HG02938 (cell line): ENCODE results near the gene RBM5.

Source experiments
- ATAC-seq: cut with Tn5 transposase; IDR thresholded peaks from one replicate; pipeline ENCODE4 v1.9.1; 2021; ENCODE audit warnings: mild to moderate bottlenecking, moderate library complexity; ENCODE audit not compliant: unreplicated experiment

The RBM5 gene

DNA sequence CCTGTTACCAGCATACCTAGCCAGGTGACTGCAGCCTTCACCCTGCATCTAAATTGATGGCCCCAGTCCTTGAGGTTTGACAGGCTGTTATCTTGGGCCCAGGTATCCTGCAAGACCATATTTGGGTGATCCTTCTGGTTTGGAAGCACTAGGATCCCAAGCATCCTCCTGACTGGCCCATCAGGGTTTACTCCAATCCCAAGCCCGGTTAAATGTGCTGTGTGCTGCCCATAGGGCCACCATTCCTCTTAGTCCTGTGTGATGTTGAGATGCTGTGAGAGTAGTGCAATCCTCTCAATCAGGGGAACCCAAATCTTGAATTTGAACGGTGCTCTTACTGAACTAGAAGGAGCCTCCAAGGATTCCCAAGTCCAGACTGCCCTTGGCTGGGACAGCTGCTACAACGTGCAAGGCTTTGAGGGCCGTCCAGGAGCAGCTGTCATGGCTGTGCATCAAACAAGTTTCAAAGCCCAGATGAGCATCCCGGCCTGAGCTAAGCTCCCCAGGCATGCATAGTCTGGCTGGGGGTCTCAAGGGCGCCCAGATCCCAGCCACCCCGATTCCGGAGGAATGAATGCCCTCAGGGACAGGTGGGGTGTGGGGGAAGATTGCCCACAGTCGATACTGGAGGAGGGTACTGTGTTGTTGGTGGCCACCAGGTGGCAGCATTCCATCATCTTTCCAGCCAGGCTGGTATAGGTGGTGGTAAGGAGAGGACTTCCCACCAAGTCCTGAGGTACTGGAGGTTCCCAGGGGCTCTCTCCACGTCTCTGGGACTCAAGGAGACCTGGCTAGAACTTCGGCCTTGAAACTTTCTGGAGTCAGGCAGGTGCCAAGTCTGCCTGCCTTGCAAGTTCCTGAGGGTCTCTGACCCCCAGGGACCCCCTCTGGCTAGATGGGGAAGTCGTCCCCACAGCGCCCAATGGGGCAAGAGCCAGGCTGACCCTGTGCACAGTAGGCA lies 32.6 kb downstream of the RBM5 start:
- ATAC-seq: no peak

DNA sequence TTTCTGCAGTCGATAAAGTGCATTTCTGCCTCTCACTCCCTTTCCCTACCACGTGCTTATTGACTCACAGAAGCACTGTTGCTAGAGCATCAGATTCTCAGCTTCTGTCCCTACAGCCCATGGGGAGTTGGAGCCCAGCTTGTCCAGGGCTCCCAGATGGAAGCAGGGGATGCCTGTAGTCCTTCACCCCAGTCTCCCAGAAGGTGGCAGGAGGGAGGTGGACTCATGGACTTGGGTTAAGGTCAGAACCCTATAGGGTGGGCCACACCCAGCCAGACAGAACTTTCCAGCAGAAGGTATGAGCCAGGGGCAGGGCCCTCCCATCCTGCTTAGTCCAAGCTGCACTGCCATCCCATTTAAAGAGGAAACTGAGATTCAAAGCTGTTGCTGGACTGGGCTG lies 33.4 kb downstream of the RBM5 start:
- ATAC-seq: no peak

DNA sequence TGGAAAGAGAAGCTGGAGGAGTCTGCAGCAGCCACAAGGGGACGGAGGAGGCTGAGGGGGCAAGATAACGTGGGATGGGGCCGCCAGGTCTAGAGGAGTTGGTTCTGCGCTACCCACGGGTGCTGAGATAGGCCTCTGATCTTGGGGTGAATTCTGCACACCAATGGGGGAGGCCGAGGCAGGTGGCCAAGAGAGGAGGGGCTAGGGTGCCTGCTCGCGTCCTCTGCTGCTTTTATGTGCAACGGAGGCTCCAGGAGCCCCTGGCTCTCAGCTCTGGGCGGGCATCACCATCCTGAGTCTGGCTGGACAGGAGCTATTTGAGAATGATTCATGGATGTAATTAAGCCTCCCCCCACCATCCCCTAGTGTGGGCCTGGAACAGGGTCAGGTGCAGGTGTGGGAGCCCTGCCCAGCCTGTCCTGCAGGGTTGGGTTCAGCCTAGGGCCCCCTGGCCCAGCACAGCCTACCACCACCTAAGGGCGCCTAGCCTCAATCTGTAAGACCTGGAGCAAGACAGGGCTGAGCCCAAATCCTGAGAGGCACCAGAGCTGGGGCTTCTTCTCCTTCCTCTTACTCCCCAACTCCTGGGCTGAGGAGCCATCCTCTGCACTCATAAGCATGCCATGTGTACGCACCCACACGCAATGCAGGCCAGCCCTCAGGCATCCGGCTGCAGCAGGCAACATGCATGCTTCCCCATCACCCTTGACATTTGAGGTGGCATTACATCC lies 34.1 kb downstream of the RBM5 start:
- no peak for ATAC-seq

DNA sequence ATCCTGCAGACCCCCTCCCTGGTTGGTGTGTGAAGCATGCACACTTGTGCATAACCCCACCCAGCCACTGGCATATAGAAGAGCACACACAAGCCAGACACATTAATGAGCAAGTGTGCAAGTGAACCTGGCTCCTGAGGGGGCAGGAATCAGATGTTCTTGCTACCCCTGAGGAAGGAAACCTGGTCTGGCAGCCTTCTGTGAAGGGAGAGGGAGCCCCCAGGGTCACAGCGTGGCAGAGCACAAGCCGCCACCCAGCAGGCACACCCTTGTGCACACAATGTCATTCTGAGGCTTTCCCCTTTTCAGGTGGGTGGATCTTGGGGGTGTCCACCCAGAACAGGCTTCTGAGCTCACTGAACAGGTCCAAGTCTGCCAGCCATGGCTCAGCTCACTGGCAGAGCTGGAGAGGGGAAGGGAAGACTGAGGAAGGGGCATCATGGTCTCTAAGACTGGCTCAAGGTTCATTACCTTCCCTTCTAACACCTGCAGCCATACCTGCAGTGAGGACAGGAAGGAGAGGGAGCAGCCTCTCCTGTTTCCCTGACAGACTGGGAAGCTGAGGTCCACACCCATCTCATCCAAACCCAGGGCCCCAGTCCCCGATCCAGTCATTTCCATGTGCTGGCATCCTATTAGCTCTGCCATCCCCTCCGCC lies 34.8 kb downstream of the RBM5 start:
- ATAC-seq: no peak

DNA sequence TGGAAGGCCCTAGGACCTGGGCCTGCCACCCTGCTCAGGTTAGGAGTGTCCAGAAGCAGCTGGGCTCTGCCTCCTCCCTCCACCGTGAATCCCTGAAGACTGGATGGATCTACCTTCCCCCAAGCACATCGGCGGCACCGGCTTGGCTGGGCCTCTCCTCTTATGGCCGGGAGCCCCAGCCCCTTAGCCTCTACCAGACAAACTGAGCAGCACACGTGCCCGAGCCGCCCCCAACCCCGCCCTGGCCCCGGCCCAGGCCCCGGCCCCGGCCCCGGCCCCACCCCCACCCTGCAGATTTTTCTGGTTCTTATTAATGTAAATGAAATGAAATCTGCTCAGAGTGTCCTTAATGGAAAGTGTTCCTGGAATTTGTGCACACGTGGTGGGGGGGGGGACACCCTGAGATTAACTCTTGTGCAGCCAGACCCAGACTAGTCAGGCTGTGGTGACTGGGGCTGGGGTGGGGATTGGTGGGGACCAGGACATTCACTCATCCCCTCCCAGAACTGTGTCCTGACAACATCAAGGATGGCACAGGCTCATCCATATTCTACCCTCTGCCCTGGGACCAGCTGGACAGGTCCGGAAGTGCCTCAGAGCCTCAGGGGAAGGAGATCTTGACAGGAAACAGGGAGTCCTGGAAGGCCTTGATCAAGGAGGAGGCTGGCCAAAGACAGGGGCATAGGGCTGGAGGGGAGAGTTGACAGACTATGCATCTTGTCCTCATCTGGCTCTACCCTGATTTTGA lies 35.5 kb downstream of the RBM5 start:
- no peak for ATAC-seq

DNA sequence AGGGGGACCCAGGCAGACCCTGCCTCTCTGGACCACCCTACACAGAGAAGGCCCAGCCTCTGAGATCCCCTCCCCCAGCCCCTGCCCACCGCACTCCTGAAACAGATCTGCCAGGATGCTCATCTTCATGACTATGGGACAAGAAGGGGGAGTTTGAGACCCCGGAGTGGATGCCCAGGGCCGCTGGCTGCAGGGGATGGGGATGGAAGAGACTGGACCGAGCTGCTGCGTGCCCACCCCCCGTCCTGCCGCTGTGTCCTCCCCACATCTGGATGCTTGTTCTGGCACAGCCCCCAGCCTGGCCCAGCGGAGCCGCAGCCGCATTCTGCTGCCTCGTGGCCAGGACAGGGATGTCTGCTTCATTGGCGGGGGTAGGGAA lies 36.1 kb downstream of the RBM5 start:
- no peak for ATAC-seq

DNA sequence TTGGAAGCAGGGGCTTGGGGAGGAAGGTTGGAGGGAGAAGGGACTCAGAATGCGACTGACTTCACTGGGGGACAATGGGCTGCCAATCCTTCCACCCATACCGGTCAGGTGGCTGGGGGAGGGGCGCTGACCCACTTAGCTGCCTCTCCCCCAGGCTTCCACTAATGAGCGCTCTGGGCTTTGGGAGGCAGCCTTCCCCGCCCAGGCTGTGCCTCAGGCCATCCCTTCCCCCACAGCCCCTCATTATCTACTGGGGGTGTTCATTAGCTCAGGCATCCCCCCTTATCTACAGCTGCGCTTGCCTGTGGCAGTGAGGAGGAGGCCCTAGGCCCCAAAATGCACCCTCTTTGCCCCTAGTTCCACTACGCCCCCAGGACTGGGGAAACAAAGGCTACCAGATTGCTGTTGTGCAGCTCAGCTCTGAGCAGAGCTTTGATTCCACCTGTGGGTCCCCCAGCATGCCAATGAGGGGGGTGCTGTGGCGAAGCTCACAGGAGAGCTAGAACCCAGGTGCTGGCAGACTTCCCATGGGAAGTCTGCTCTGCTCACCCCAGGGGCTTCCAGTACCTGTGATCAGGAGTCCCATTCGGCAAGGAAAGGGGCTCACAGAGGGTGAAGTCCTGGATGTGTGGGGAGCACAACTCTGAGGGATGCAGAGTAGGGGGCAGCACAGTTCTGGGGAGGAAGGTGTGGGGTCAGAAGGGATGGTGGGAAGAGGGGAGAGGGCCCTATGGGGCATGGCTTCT lies 37.0 kb downstream of the RBM5 start:
- ATAC-seq: no peak

DNA sequence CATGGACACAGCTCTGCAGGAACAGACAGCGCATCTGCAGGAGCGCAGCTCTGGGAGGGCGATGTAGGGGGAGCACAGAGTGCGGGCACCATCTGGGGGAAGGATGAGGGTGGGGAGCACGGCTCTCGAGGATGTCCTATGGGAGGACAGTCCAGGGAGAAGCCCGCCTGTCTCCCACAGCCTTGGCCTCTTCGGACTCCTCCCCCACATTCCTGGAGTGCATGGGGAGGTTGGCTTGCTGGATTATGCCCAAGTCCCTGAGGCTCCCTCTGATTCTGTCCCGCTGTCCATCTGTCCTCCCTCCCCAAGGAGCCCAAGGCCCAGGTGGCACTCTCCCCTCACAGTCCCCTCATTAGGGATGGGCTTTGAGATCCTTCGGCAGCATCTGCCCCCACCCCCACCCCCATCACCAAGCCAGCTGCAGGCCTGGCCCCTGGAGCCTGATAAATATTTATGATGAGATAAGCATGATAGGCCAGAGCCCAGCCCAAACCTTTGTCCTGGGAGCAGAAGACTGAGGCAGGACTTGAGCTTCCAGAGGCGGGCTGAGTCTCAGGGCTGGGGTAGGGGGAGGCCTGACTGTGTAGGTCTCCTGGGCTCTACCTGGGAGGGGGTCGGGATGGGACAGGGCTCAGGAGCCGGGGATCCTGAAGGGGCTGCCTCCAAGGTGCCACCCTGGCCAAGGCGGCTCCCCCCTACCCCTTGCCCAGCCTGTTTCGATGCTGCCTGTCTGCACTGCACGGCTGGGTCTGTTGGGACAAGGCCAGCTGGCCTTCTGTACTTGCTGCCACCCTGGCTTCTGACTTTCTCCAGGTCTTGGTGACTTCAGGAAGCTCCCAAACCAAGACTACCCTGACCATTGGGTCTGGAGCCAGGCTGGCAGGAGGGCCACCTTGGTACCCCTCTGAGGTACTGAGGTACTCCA lies 37.8 kb downstream of the RBM5 start:
- ATAC-seq: no peak

DNA sequence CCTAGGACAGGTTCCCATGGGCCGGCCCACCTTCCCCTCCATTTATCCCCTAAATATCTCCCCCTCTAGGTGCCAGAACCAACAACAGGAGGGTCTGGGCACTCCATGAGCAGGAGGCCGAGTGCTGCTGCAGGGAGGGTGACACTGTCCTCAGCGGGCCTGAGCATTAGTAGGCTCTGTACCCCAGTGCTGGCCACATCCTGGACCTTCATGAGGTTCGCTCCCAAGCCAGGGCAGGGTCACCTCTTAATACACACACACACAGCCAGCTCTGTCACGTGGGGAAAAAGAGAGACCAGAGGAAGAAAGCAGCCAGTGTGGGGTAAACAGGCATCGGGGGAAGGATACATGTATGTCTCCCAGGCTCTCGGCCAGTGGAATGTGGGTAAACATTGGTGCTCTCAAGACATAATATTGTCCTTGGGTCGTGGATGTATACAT lies 38.6 kb downstream of the RBM5 start:
- no peak for ATAC-seq

DNA sequence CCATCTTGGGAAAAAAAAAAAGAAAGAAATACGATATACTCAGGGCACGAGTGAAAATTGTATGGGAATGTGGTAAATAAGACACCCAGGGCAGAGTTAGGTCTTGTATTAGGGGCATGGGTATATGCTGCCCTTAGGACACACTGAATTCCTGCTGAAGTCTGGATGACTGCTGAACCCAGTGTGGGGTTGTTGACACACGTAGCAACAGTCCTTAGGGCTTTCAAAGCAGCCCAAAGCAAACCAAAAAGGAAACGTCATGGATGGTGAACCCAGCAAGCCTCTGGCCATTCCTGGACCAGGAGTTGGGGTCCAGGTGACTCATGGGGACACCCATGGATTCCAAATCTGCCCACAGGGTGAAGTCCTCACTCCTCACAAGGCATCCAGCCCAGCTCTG lies 39.3 kb downstream of the RBM5 start:
- no peak for ATAC-seq

DNA sequence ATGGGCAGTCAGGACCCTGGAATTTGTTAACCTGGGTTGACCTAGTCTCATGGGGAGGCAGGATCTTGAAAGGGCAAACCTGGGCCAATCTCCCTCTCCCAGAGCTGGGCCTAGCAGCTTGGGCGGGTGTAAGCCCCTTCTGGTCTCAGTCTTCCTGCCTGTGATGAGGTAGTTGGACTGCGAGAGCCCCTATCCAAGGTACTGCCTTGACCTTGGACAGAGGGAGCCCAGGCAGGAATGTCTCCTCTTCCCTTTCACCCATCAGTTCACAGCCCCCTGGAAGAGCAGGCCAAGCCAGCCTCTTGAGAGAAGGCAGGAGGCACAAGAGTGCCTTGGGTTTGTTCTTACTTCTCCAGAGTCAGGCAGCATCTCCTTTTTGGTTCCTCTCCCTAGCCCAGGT lies 41.7 kb downstream of the RBM5 start:
- ATAC-seq: no peak

DNA sequence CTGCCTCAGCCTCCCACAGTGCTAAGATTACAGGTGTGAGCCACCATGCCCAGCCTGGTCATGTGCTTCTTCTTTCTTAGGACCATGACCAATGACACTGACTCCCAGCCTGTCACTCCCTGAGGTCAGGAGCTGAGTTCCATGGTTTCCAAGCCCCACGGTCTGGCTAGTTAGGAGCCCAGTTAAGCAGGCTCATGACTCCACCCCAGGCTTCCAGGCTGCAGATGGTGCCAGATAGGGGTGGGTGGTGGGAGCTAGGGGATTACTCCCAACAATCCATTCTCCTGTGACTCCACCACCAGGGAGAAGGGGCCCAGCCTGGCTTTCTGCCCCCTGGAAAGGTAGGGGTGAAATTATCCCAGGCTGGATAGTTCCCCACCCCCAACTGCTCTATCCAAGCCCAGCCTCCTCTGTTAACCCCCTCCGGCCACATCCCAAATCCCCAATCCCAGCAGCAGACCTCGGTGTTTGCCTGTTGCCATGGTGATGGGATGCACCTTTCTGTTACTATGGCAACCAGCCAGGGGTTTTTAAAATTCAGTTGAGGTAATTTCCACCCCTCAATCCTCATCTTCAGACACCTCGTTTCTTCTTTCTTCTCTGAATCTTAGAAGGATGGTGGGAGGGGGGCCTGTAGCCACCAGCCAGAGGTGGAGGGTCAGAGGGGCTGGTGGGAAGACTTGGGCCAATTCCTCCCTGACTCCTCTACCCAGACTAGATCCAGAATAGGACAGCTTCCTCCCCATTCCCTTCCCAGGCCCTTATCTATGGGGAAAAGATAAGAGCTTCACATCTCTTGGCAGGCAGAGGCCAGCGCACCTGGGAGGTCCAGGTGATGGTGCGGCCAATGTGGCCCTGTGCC lies 43.9 kb downstream of the RBM5 start:
- no peak for ATAC-seq

DNA sequence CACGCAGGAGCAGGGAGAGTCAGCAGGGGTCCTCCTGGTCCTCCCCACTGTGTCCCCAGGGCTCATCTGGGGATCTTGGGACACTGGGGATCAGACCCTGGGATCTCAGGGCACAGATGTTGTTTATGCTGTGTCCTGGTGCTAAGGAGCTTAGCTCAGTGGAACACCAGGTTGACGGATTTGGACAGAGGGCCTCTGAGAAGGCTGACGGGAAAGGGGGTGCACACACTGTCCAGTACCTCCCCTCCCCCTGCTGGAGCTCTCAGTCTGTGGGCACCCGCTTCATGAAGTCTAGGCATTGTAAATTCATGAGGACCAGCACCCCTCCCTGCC lies 44.5 kb downstream of the RBM5 start:
- ATAC-seq: no peak

DNA sequence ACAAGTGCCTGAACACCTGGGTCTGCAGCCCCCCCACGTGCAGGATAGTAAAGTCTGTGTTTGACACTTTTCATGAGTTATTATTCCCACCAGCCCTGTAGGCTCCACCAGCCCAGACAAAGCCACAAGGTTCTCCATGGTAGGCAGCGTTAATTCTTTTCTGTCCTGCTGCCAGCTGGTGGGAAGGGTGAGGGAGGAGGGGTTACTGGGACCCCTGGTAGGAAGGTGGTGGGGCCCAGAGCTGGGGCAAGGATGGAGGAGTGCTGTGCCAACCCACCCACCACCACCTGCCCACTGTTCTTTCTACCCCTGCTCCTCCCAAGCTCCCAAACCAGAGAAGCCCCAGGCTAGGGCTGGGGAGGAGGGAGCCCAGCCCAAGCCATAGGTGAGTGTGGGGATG lies 45.6 kb downstream of the RBM5 start:
- ATAC-seq: no peak

DNA sequence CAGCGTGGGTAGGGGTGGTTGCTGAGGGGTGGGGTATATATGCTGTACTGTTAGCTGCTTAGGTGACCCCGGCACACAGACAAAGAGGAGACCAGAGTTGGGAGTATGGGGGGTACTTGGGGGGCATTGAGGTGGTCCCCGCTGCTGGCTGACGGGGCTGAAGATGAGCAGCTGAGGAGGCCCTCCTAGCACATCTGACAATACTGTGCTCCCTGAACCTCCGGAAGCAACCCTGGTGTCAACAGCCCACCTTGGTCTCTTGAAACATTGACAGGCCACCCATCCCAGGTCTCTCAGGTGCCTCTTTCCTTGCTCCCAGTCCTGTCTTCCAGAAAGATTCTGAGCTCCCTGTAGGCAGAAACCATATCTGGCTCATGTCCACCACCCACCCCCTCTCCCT lies 47.2 kb downstream of the RBM5 start:
- ATAC-seq: no peak

DNA sequence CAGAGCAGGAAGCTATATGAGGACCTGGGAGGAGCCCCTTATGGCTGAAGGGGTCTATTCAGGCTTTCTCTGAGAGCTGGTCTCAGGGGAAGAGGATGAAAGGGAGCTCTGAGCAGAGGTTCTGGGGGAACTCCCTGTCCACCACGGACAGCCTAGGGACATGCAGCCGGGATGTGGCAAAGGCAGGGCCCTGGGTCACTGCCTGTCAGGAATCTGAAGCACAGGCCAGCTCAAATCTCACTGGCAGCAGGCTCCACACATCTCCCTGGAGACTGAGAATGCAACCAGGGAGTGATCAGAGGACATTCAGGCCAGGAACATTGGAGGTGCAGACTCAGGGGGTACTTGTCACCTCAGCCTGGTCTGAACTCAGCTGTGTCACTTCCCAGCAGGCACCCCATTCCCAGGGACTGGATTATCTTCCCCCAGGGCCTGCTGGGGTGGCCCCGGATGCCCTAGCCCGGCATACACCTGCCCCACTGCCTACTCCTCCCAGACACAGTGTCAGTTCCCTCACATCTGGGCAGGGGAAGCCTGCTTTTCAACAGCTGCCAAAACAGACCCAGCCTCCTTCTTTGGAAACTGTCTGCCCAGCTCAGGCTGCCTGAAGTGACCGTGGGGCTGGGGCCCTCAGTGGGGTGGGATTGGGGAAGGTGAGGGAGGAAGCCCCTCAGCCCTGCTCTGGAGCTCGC lies 48.1 kb downstream of the RBM5 start:
- ATAC-seq: no peak

DNA sequence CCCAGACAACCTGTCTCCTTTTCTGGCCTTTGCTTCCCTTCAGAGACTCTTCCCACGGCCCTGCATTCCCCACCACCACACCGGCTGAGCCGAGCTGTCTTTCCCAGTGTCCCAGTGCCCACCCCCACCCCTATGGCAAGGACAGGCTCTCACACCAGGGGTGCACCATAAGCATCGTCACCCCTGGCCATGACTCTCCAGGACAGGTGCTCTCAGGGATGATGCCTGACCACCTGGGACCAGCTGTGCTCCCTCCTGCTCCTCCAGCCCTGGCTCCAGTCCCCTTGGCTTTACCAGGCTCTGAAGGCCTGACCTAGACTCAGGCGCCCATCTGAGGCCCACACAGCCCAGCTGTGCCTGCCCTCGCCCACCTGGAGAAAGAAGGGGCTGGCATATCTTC lies 48.8 kb downstream of the RBM5 start:
- no peak for ATAC-seq
